Measurements from ENCODE around the gene TRIM2.
"Not testable (repeated sequence)": the region's sequence is repeated elsewhere in the genome, so short reads cannot be mapped to it uniquely, and the experiment has no call there.

Gene TRIM2

GRCh38 chr4:153204247-153204671, at the start of gene TRIM2:
TRIM2 (plus strand) TSS chr4:153204443; CDS start chr4:153204531, 88 bp downstream.
- no peak for DNase-seq

GRCh38 chr4:153155686-153156085, 48.6 kb upstream of the TRIM2 start:
- no peak for DNase-seq

DNA sequence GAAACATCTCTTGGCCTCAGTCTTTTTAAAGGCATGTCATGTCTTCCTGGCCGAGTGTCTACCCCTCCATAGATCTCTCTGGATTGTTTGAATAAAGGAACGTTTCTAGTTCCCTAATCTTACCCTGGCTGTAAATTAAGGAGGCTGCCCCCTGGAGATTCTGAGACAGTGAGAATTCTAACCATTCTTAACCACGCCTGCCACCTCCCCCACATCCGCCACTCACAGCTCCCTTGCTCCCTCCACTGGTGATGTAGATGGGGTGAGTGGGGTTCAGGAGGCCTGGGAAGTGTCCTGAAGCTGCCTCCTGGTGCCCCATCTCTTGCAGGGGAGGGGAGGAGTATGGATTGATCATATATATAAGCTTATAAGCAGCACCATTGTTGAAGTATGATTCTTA, 48.0 kb upstream of the TRIM2 start:
- peak; percentile 15 to 23 for DNase-seq

DNA sequence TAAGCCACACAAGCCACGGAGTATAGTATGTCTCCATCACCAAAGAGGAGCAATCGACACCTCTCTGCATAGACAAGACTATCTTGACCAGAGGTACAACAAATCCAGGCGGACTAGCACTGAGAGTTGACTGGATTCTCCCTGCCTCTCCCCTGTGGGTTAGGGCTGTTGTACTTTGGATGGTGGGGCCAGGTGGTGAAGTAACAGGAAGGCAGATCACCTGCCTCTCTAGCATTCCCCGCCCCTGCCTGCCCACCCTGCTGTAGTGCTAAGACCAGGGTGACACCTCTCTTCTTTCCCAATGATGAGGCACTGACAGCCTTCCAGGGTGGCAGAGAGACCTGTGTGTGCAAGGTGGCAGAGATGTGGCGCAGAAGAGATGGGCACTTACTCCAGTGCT, 47.5 kb upstream of the TRIM2 start:
- DNase-seq, result no peak

DNA sequence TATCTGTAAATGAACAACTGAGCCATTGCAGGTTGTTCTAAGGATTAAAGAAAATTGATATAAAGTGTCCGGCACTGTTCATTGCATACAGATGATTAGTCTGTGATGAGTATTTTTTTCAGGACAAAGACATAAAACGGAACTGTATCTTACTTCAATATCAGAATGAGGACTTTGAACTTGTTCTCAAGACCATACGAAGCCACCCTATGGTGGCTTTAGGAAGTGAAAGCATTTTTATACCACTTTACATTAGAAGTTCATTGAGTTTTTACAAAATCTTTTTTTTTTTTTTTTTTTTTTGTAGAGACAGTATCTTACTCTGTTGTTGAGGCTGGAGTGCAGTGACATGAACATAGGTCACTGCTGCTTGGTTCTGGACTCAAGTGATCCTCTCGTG, 45.2 kb upstream of the TRIM2 start:
- DNase-seq, result peak in 1 of 2 donors; percentile 7

GRCh38 chr4:153159728-153160221, 44.5 kb upstream of the TRIM2 start:
- no peak for DNase-seq

- no peak for DNase-seq
Observed at GRCh38 chr4:153160821-153161220, 43.4 kb upstream of the TRIM2 start.

DNA sequence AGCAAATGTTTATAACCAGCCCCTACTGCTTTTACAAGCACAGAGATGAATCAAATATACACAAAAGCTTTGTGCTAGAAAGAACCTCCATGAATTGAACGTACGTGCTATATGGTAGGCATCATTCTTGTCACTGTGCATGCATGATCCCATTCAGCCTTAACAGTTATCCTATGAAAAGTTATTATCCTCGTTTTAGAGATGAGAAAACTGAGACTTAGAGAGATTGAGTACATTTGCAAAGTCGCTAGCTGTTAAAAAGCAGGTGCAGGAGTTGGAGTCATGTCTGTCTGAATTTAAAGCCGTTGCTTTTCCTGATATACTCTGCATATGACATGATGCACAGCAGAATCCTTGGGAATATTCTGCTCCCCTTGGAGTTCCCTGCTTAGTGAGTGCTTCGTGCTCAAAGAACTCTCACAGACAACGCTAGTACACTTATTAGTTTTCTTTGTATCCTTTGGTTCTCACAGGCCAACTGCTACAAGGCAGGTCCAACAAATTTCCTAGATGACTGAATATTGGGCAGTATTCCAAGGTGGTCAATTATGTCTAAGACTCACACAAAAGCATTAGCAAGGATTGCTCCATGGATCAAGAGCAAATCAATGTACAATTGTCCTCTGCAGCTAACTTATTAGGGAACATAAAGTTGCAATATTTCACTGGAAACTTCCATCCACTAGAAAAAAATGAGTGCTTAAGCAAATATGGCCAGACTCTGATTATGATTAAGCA, 42.8 kb upstream of the TRIM2 start:
- no peak for DNase-seq

GRCh38 chr4:153165236-153165635, 39.0 kb upstream of the TRIM2 start:
- DNase-seq, result not testable (repeated sequence)

DNA sequence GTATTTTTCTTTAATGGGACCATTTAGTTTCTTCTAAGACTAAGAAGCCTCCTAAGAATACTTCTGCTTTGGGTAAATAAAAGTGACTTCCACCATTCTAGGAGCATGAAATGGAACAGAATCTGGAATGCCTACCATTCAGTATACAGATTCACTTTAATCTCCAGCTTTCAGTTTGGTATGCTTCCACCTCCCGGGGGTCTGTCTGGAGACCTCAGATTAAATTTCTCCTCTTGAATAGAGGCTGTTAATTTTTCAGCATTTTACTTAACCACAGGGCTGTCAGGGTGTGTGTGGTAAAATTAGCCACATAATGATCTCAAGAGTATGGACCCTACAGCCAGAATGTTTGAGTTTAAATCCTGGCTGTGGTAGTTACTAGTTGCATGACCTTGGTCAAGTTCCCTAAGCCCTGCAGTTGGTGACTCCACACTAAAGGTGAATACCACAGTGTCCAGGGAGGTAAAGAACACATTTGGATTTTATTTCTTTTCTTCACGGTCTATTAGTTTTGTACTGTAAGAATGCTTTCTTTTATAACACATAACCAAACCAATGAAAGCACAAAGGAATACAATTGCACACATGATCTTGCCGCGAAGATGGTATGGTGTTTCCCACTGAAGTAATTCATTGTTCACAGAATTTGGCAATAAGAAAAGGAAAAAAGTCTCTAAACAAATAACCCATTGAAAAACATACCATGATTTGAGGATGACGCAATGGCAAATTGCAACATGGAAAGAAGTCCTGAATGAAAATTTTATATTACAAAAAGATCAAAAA, 37.3 kb upstream of the TRIM2 start:
- DNase-seq, result no peak

DNA sequence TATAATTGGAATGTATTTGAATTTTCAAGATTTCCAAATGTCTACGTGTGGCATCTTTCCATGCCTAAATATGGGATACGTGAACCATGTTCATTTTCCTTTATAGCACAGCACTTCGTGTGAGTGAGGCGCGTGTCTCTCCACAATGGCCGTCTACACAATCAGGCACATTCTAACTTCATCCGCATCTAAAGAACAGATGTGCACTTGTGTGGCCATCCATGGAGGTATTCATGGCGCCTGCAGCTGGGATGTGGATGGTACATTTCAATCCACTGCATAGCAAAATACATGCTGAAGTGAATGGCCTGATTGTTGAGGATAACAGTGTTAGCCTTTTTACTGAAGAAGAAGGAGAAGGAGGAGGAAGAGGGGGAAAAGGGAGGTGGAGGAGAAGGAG, 34.5 kb upstream of the TRIM2 start:
- DNase-seq, result no peak

DNA sequence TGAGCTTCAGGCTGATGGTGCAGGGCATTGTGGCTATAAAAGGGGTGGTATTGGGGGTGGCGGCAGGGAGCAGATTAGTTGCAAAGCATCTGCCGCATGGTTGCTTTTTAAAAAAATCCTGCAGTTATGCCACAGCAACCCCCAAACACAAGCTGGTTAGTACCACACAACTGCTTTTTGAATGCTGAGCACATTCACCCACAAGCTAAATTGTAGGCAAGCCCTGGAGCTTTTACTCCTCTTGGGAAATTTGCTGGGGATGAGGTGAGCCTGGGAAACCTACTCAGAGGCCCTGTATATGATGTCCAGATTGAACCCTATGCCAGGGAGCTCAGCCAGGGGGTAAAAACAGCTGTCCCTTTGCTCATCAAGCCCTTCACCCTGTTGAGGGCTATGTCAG, 33.8 kb upstream of the TRIM2 start:
- no peak for DNase-seq

GRCh38 chr4:153174821-153175567, 29.2 kb upstream of the TRIM2 start:
- DNase-seq, result no peak

DNA sequence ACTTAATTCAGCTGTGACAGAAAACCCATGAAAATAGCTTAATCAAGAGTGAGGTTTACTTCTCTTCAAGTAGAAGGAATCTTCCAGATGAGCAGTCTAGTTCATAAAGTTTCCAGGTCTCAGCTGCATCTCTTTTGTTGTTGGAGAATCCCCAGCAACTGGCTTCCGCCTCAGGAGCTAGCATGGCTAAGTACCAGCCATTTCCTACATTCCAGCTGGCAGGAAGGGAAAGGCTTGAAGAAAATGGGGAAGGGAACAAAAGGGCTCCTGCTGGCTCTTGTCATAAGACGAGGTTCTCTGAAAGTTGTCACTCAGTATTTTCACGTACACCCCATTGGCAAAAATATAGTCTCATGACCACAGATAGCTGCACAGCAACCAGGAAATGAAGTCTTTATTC, 27.3 kb upstream of the TRIM2 start:
- DNase-seq, result no peak

GRCh38 chr4:153177841-153178240, 26.4 kb upstream of the TRIM2 start:
- no peak for DNase-seq

- DNase-seq, result no peak
Observed at GRCh38 chr4:153179100-153179499, 25.1 kb upstream of the TRIM2 start.

GRCh38 chr4:153181293-153181692, 22.9 kb upstream of the TRIM2 start:
- DNase-seq, result no peak

GRCh38 chr4:153181700-153182099, 22.5 kb upstream of the TRIM2 start:
- DNase-seq, result no peak

DNA sequence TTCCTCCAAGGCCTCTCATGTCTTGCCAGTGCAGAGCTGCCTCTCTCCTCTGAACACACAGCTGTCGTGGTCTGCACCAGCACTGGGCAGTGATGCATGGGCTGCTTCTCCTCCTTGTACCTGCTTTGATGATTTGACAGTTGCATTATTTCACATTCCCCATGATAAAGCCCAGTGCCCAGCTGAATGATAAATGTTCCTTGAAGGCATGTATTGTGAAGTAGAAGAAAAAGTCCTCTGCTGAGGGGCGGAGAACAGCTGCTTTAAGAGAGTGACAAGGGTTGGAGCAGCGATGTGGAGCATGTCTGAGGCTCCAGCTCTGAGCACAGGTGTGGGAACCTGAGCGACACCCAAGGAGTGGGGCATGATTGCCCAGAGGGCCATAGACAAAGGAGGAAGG, 21.1 kb upstream of the TRIM2 start:
- DNase-seq, result no peak

- DNase-seq, result no peak
Observed at GRCh38 chr4:153185331-153185852, 18.9 kb upstream of the TRIM2 start.

GRCh38 chr4:153186046-153186728, 18.1 kb upstream of the TRIM2 start:
- no peak for DNase-seq

GRCh38 chr4:153189016-153189801, 15.0 kb upstream of the TRIM2 start:
- no peak for DNase-seq
